Kidney epithelial cell (primary cell): ENCODE data around the gene KRT27. TPM values are rescaled to one million over a fixed set of nuclear protein-coding genes. Genes with fewer than 3 reads are reported as not detected.

ENCODE experiments used
- DNase-seq: peaks from one replicate; pipeline ENCODE4 v3.0.0-alpha.2; 2010; ENCODE audit warnings: low read depth
- H3K27me3 ChIP-seq: 2 replicates; pipeline ENCODE4 v1.6.0; 2011; ENCODE audit warnings: low read length; ENCODE audit not compliant: control insufficient read depth, insufficient read depth
- H3K36me3 ChIP-seq: 2 replicates; pipeline ENCODE4 v1.5.1; 2011; ENCODE audit warnings: low read length; ENCODE audit not compliant: control insufficient read depth, insufficient read depth
- H3K4me3 ChIP-seq: 2 replicates; pipeline ENCODE4 v1.5.1; 2011; ENCODE audit warnings: low read depth, mild to moderate bottlenecking, control low read depth, low read length
- CTCF ChIP-seq: IDR thresholded peaks from 2 replicates; pipeline ENCODE4 v1.5.1; 2011; ENCODE audit warnings: mild to moderate bottlenecking, moderate library complexity, low read length, control low read depth, inconsistent platforms; ENCODE audit not compliant: insufficient read depth, poor library complexity, severe bottlenecking
- total RNA-seq: library from RNA; depleted of rRNA; stranded (reverse); fragments of >200 nt; gene quantifications from 2 replicates; pipeline ENCODE4 v1.2.3, GENCODE V29; 2015

KRT27 gene
- total RNA-seq, 1 donor from 2014 or later: not detected

GRCh38 chr17:40738553-40738952 is 43.8 kb downstream of the KRT27 start:
- no peak overlapping the region for H3K4me3 ChIP-seq
- no peaks in the 10 kb centered on the region for H3K36me3 ChIP-seq
- DNase-seq: no peak
- no peaks in the 10 kb centered on the region for H3K27me3 ChIP-seq
- TF ChIP-seq CTCF: no peak

- DNase-seq: no peak
- TF ChIP-seq CTCF: no peak
- no peaks in the 10 kb centered on the region for H3K27me3 ChIP-seq
- no peak overlapping the region for H3K4me3 ChIP-seq
- H3K36me3 ChIP-seq: no peaks in the 10 kb centered on the region
Observed at GRCh38 chr17:40735016-40735415, 47.3 kb downstream of the KRT27 start.

GRCh38 chr17:40734018-40734417 is 48.3 kb downstream of the KRT27 start:
- Histone ChIP-seq H3K4me3 (no peak overlapping the region), H3K27me3 (no peaks in the 10 kb centered on the region), H3K36me3 (no peaks in the 10 kb centered on the region)
- TF ChIP-seq CTCF: no peak
- no peak for DNase-seq

- Histone ChIP-seq H3K4me3 (no peak overlapping the region), H3K27me3 (no peaks in the 10 kb centered on the region), H3K36me3 (no peaks in the 10 kb centered on the region)
- no peak for TF ChIP-seq CTCF
- DNase-seq: no peak
Observed at GRCh38 chr17:40730970-40731369, 51.4 kb downstream of the KRT27 start.

GRCh38 chr17:40727447-40728231 is 54.7 kb downstream of the KRT27 start:
- no peak overlapping the region for H3K4me3 ChIP-seq
- no peaks in the 10 kb centered on the region for H3K36me3 ChIP-seq

More at GRCh38 chr17:40727447-40728231, 54.7 kb downstream of the KRT27 start:
- no peaks in the 10 kb centered on the region for H3K27me3 ChIP-seq
- DNase-seq: peak; percentile 52
- TF ChIP-seq CTCF: no peak
